K562 (cell line): ENCODE data around the gene METTL22.

Experiments
- ARID4B ChIP-seq: sonication (generic); formaldehyde crosslinking; IDR thresholded peaks from 2 replicates; pipeline ENCODE4 v1.8.0; 2022; ENCODE audit warnings: mild to moderate bottlenecking, missing genetic modification reagents
- CREB1 ChIP-seq, 2 experiments: sonication (generic) in 1 of 2; formaldehyde crosslinking in 1 of 2; IDR thresholded peaks; 2 replicates each; pipeline versions ENCODE4 v1.6.1 to v1.8.0; 2012 to 2022; ENCODE audit warnings: inconsistent platforms in 1 of 2, mild to moderate bottlenecking in 1 of 2, missing genetic modification reagents in 1 of 2, moderate library complexity in 1 of 2
- CREM ChIP-seq: IDR thresholded peaks from 2 replicates; pipeline ENCODE4 v1.6.1; 2014; ENCODE audit warnings: antibody characterized with exemption, low read depth
- CTCF ChIP-seq, 3 experiments: IDR thresholded peaks in 2 of 3; conservative IDR thresholded peaks in 1 of 3; 2 replicates each; pipeline ENCODE4 v1.5.1; 2011 to 2012; ENCODE audit warnings: low read length in 3 of 3, mild to moderate bottlenecking in 3 of 3, control low read depth in 2 of 3, improper control_type of control experiment in 1 of 3, inconsistent platforms in 1 of 3, low read depth in 1 of 3, mixed read lengths in 1 of 3, moderate library complexity in 1 of 3; ENCODE audit not compliant: insufficient read depth in 2 of 3
- EZH2 ChIP-seq: IDR thresholded peaks from 2 replicates; pipeline ENCODE4 v1.6.1; 2012; ENCODE audit warnings: low read depth, mild to moderate bottlenecking, inconsistent platforms, low read length, borderline replicate concordance
- HINFP ChIP-seq: fragments of 450-650 bp; conservative IDR thresholded peaks from 2 replicates; pipeline ENCODE4 v1.6.1; 2016; ENCODE audit warnings: missing genetic modification characterization, low read depth, mild to moderate bottlenecking, control low read depth, missing compliant biosample characterization
- HNRNPLL ChIP-seq: fragments of 200-400 bp; formaldehyde crosslinking; IDR thresholded peaks from 2 replicates; pipeline ENCODE4 v1.6.1; 2017; ENCODE audit warnings: low read length, low read depth, mild to moderate bottlenecking; ENCODE audit not compliant: poor library complexity, severe bottlenecking
- POLR2A ChIP-seq: fragments of 450-650 bp; conservative IDR thresholded peaks from 2 replicates; pipeline ENCODE4 v1.6.1; 2016
- POLR2AphosphoS5 ChIP-seq: IDR thresholded peaks from 2 replicates; pipeline ENCODE4 v1.6.1; 2011; ENCODE audit warnings: mild to moderate bottlenecking, low read depth, low read length, moderate library complexity; ENCODE audit not compliant: control insufficient read depth, insufficient read depth
- SMC3 ChIP-seq: conservative IDR thresholded peaks from 2 replicates; pipeline ENCODE4 v1.6.1; 2011; ENCODE audit warnings: low read depth, low read length, improper control_type of control experiment; ENCODE audit not compliant: insufficient read depth
- SP1 ChIP-seq: sonication (generic); formaldehyde crosslinking; IDR thresholded peaks from 2 replicates; pipeline ENCODE4 v1.8.1; 2022; ENCODE audit warnings: mild to moderate bottlenecking, missing genetic modification reagents
- TAF1 ChIP-seq: IDR thresholded peaks from 2 replicates; pipeline ENCODE4 v1.6.1; 2011; ENCODE audit warnings: mild to moderate bottlenecking, low read length, moderate library complexity; ENCODE audit not compliant: insufficient read depth, control insufficient read depth, severe bottlenecking; ENCODE audit errors: extremely low read depth
- USF2 ChIP-seq: sonication (generic); formaldehyde crosslinking; IDR thresholded peaks from 2 replicates; pipeline ENCODE4 v1.5.0; 2020; ENCODE audit warnings: missing genetic modification reagents
- ZNF174 ChIP-seq: fragments of 250-450 bp; sonication (Bioruptor Pico); IDR thresholded peaks from 2 replicates; pipeline ENCODE4 v1.4.0; 2020; ENCODE audit warnings: mild to moderate bottlenecking

- TF ChIP-seq USF2, result no peak
- no peak for TF ChIP-seq EZH2
- no peak for TF ChIP-seq CREB1 (IDR thresholded peaks at IDR 0.05)
- no peak for TF ChIP-seq CREB1 (CRISPR knock-in tag; IDR thresholded peaks at IDR 0.05)
- TF ChIP-seq HNRNPLL, result no peak
- no peak for TF ChIP-seq CREM
- TF ChIP-seq TAF1, result no peak
- TF ChIP-seq ARID4B (CRISPR knock-in tag), result no peak
- no peak for TF ChIP-seq POLR2AphosphoS5
- no peak for TF ChIP-seq HINFP
- no peak for TF ChIP-seq SP1 (CRISPR knock-in tag)
- TF ChIP-seq ZNF174 (CRISPR knock-in tag), result no peak
- no peak for TF ChIP-seq CTCF (IDR thresholded peaks at IDR 0.05 in 2 of 3, conservative IDR thresholded peaks at IDR 0.05 in 1 of 3; ENCODE audit: insufficient read depth in 2 of 3, low read depth in 1 of 3, low read length in 3 of 3)
- TF ChIP-seq POLR2A, result no peak
- no peak for TF ChIP-seq SMC3
Observed at GRCh38 chr16:8639694-8640093, 18.2 kb downstream of the METTL22 start.
